HEK293T (cell line): ENCODE results near the gene ALX3.

ENCODE experiments used
- CTCF ChIA-PET: fragments of 350-600 bp; formaldehyde crosslinking; extraction: SDS; loops from one replicate; lab custom pipeline; 2021; ENCODE audit warnings: antibody characterized with exemption, inconsistent platforms; lab: Yijun Ruan, JAX
- POLR2A ChIA-PET: fragments of 350-600 bp; formaldehyde crosslinking; extraction: SDS; loops from one replicate; lab custom pipeline; 2020; ENCODE audit warnings: antibody characterized with exemption, inconsistent platforms; lab: Yijun Ruan, JAX
- DNase-seq: peaks from one replicate; pipeline ENCODE4 v3.0.0; 2012; ENCODE audit warnings: mixed read lengths; ENCODE audit errors: extremely low spot score
- ARNT ChIP-seq: fragments of 450-650 bp; IDR thresholded peaks from 2 replicates; pipeline ENCODE4 v1.6.1; 2017; ENCODE audit warnings: mild to moderate bottlenecking
- BHLHE40 ChIP-seq: fragments of 450-650 bp; IDR thresholded peaks from 2 replicates; pipeline ENCODE4 v1.6.1; 2016; ENCODE audit warnings: mild to moderate bottlenecking, moderate library complexity, borderline replicate concordance
- CTBP1 ChIP-seq: fragments of 450-650 bp; IDR thresholded peaks from 2 replicates; pipeline ENCODE4 v1.6.1; 2016; ENCODE audit warnings: borderline replicate concordance
- FOXK2 ChIP-seq: fragments of 450-650 bp; IDR thresholded peaks from 2 replicates; pipeline ENCODE4 v1.6.1; 2016; ENCODE audit warnings: mild to moderate bottlenecking
- FOXM1 ChIP-seq: fragments of 450-650 bp; IDR thresholded peaks from 2 replicates; pipeline ENCODE4 v1.6.1; 2017; ENCODE audit warnings: mild to moderate bottlenecking, borderline replicate concordance
- HDGF ChIP-seq: fragments of 450-650 bp; IDR thresholded peaks from 2 replicates; pipeline ENCODE4 v1.6.1; 2017; ENCODE audit warnings: antibody characterized with exemption, borderline replicate concordance
- L3MBTL2 ChIP-seq: fragments of 450-650 bp; conservative IDR thresholded peaks from 2 replicates; pipeline ENCODE4 v1.6.1; 2016; ENCODE audit warnings: mild to moderate bottlenecking
- LEF1 ChIP-seq: fragments of 450-650 bp; IDR thresholded peaks from 2 replicates; pipeline ENCODE4 v1.6.1; 2017; ENCODE audit warnings: mild to moderate bottlenecking, borderline replicate concordance
- PKNOX1 ChIP-seq: fragments of 450-650 bp; IDR thresholded peaks from 2 replicates; pipeline ENCODE4 v1.6.1; 2016

ALX3 gene

GRCh38 chr1:110012100-110012780 lies 58.2 kb downstream of the ALX3 start:
- CTCF ChIA-PET = interaction anchor here (0.7 to 2.8 kb wide), 3 partner anchors 17 to 237 kb away, joined by 3 to 11 read pairs (median 7); partner anchors contain the start of gene AHCYL1
- POLR2A ChIA-PET = interaction anchor here (1.3 kb wide), 1 partner anchor 27 kb away, joined by 8 read pairs; the partner anchor contains the start of gene AHCYL1
- DNase-seq = no peak
- TF ChIP-seq FOXM1 = no peak
- no peak for TF ChIP-seq HDGF
- TF ChIP-seq ARNT = no peak
- no peak for TF ChIP-seq CTBP1
- TF ChIP-seq L3MBTL2 = no peak
- no peak for TF ChIP-seq PKNOX1
- no peak for TF ChIP-seq LEF1
- TF ChIP-seq FOXK2 = no peak

- POLR2A ChIA-PET = interaction anchor here (0.8 to 1.3 kb wide), 2 partner anchors 27 to 463 kb away, joined by 3 to 8 read pairs; partner anchors contain the start of genes AHCYL1 and GNAI3
- CTCF ChIA-PET = interaction anchor here (0.7 to 2.8 kb wide), 7 partner anchors 13 to 363 kb away, joined by 3 to 11 read pairs (median 4); partner anchors contain the start of gene AHCYL1
- TF ChIP-seq PKNOX1 (peak; percentile 79), BHLHE40 (no peak)
- DNase-seq = peak; percentile 68
Measured at GRCh38 chr1:110011527-110012041, 58.9 kb downstream of the ALX3 start.
